GM23338 (cell line): Measurements from ENCODE around the gene DLX3. TPM values are rescaled to one million over a fixed set of nuclear protein-coding genes. Genes with fewer than 3 reads are reported as not detected.

Experiments used
- ATAC-seq: fragments of 200-7000 bp; cut with Tn5 transposase; 3 replicates; pipeline ENCODE4 v1.9.1; 2020
- DNase-seq: peaks from one replicate; pipeline ENCODE4 v3.0.0-alpha.2; 2015; ENCODE audit warnings: low spot score
- H2AFZ ChIP-seq: fragments of 200-600 bp; sonication (generic); 2 replicates; pipeline ENCODE4 v1.8.0; 2016; ENCODE audit warnings: antibody characterized with exemption, mild to moderate bottlenecking, moderate library complexity
- H3F3A ChIP-seq: fragments of 200-600 bp; sonication (generic); replicated peaks from 2 replicates; pipeline ENCODE4 v1.8.0; 2017; ENCODE audit warnings: antibody characterized with exemption, mixed run types, low read depth
- H3K27ac ChIP-seq: fragments of 200-600 bp; sonication (generic); 2 replicates; pipeline ENCODE4 v1.6.1; 2016; ENCODE audit warnings: low read depth
- H3K27me3 ChIP-seq: fragments of 200-600 bp; sonication (generic); 2 replicates; pipeline ENCODE4 v1.8.0; 2016; ENCODE audit warnings: mild to moderate bottlenecking, mixed run types, moderate library complexity; ENCODE audit not compliant: insufficient read depth
- H3K36me3 ChIP-seq: fragments of 200-600 bp; sonication (generic); 2 replicates; pipeline ENCODE4 v1.8.0; 2016; ENCODE audit warnings: mild to moderate bottlenecking; ENCODE audit not compliant: insufficient read depth
- H3K4me1 ChIP-seq: fragments of 200-600 bp; sonication (generic); 2 replicates; pipeline ENCODE4 v1.8.0; 2016; ENCODE audit warnings: mild to moderate bottlenecking, moderate library complexity; ENCODE audit not compliant: insufficient read depth
- H3K4me2 ChIP-seq: fragments of 200-600 bp; sonication (generic); 2 replicates; pipeline ENCODE4 v1.7.1; 2017; ENCODE audit warnings: mixed run types
- H3K4me3 ChIP-seq: fragments of 200-600 bp; sonication (generic); 2 replicates; pipeline ENCODE4 v1.6.1; 2016; ENCODE audit warnings: mixed run types
- H3K79me2 ChIP-seq: fragments of 200-600 bp; sonication (generic); replicated peaks from 2 replicates; pipeline ENCODE4 v1.8.0; 2017; ENCODE audit warnings: mild to moderate bottlenecking; ENCODE audit not compliant: insufficient read depth
- H3K9me2 ChIP-seq: fragments of 200-600 bp; sonication (generic); 2 replicates; pipeline ENCODE4 v1.8.0; 2017; ENCODE audit not compliant: insufficient read depth
- H4K20me1 ChIP-seq: fragments of 200-600 bp; sonication (generic); replicated peaks from 2 replicates; pipeline ENCODE4 v1.8.0; 2017; ENCODE audit warnings: mild to moderate bottlenecking; ENCODE audit not compliant: insufficient read depth
- H3K27ac Mint-ChIP-seq: 2 replicates; pipeline ENCODE4 v1.8.0; 2020; ENCODE audit warnings: inconsistent platforms, mild to moderate bottlenecking, moderate library complexity, mixed read lengths
- H3K27me3 Mint-ChIP-seq: 3 replicates; pipeline ENCODE4 v1.8.0; 2022; ENCODE audit warnings: low read depth, mild to moderate bottlenecking, moderate library complexity, mixed read lengths, inconsistent platforms; ENCODE audit not compliant: insufficient read depth, poor library complexity
- H3K36me3 Mint-ChIP-seq: 3 replicates; pipeline ENCODE4 v1.8.0; 2021; ENCODE audit warnings: low read depth, mild to moderate bottlenecking, inconsistent platforms, moderate library complexity, mixed read lengths
- H3K4me1 Mint-ChIP-seq: 3 replicates; pipeline ENCODE4 v1.8.0; 2020; ENCODE audit warnings: mild to moderate bottlenecking, inconsistent platforms, mixed read lengths
- H3K4me3 Mint-ChIP-seq: 3 replicates; pipeline ENCODE4 v1.8.0; 2021; ENCODE audit warnings: moderate library complexity, mild to moderate bottlenecking, inconsistent platforms, mixed read lengths
- H3K9me3 Mint-ChIP-seq: 3 replicates; pipeline ENCODE4 v1.8.0; 2020; ENCODE audit warnings: moderate library complexity, mild to moderate bottlenecking, inconsistent platforms, mixed read lengths
- CREB1 ChIP-seq: fragments of 250-450 bp; sonication (Bioruptor Pico); IDR thresholded peaks from 2 replicates; pipeline ENCODE4 v1.5.0; 2020; ENCODE audit warnings: low read depth, mild to moderate bottlenecking, moderate library complexity
- CTCF ChIP-seq, 2 experiments: fragments of 200-600 bp in 1 of 2; sonication (generic) in 1 of 2; conservative IDR thresholded peaks; 2 replicates each; pipeline versions ENCODE4 v1.5.1 to v1.6.1; 2016 to 2017; ENCODE audit warnings: antibody characterized with exemption in 2 of 2, low read depth in 2 of 2, mild to moderate bottlenecking in 2 of 2, moderate library complexity in 1 of 2
- EZH2 ChIP-seq: fragments of 200-600 bp; sonication (generic); IDR thresholded peaks from one replicate; pipeline ENCODE4 v1.8.0; 2017; ENCODE audit warnings: antibody characterized with exemption, mild to moderate bottlenecking, low read depth; ENCODE audit not compliant: unreplicated experiment
- EZH2phosphoT487 ChIP-seq: fragments of 200-600 bp; sonication (generic); IDR thresholded peaks from one replicate; pipeline ENCODE4 v1.8.1; 2018; ENCODE audit warnings: antibody characterized with exemption; ENCODE audit not compliant: unreplicated experiment
- JUNB ChIP-seq: IDR thresholded peaks from one replicate; pipeline ENCODE4 v1.6.1; 2016; ENCODE audit warnings: antibody characterized with exemption; ENCODE audit not compliant: unreplicated experiment
- NANOG ChIP-seq: IDR thresholded peaks from 2 replicates; pipeline ENCODE4 v1.6.1; 2016; ENCODE audit warnings: antibody characterized with exemption, borderline replicate concordance
- POLR2AphosphoS5 ChIP-seq: IDR thresholded peaks from 2 replicates; pipeline ENCODE4 v1.6.1; 2016; ENCODE audit warnings: antibody characterized with exemption, low read depth
- REST ChIP-seq: IDR thresholded peaks from one replicate; pipeline ENCODE4 v1.6.1; 2018; ENCODE audit warnings: antibody characterized with exemption; ENCODE audit not compliant: unreplicated experiment
- STAT1 ChIP-seq: IDR thresholded peaks from one replicate; pipeline ENCODE4 v1.6.1; 2016; ENCODE audit warnings: antibody characterized with exemption; ENCODE audit not compliant: unreplicated experiment
- ZNF114 ChIP-seq: fragments of 250-450 bp; sonication (Bioruptor Pico); IDR thresholded peaks from 2 replicates; pipeline ENCODE4 v1.5.0; 2020; ENCODE audit warnings: mild to moderate bottlenecking, moderate library complexity
- ZNF462 ChIP-seq: fragments of 250-450 bp; sonication (Bioruptor Pico); IDR thresholded peaks from 2 replicates; pipeline ENCODE4 v1.5.0; 2020; ENCODE audit warnings: mild to moderate bottlenecking, moderate library complexity
- polyA plus RNA-seq: library from polyadenylated mRNA; unstranded; fragments of >200 nt; fragmentation: Nextera tagmentation; extraction: Ambion mirVana; gene quantifications from 2 replicates; pipeline ENCODE4 v1.2.1, GENCODE V29; 2016
- total RNA-seq: library from RNA; depleted of rRNA; stranded (reverse); fragments of >200 nt; shearing (Covaris generic); gene quantifications from 2 replicates; pipeline ENCODE4 v1.2.3, GENCODE V29; 2014

DLX3 gene
- total and polyA plus RNA-seq, 2 experiments from 2014 or later, result 0.14 to 0.27 TPM

- Histone ChIP-seq H3K9me2 (no peaks in the 10 kb centered on the region), H3K27ac (no peak overlapping the region), H2AFZ (no peak overlapping the region), H3K4me1 (no peaks in the 10 kb centered on the region), H3F3A (no peaks in the 10 kb centered on the region), H4K20me1 (no peaks in the 10 kb centered on the region), H3K79me2 (no peaks in the 10 kb centered on the region), H3K27me3 (no peaks in the 10 kb centered on the region), H3K4me2 (no peak overlapping the region), H3K36me3 (no peaks in the 10 kb centered on the region), H3K4me3 (no peak overlapping the region)
- TF ChIP-seq NANOG, result no peak
- TF ChIP-seq ZNF114 (CRISPR knock-in tag), result no peak
- no peak for TF ChIP-seq ZNF462 (CRISPR knock-in tag)
- TF ChIP-seq EZH2phosphoT487, result no peak
- no peak for TF ChIP-seq POLR2AphosphoS5
- no peak for TF ChIP-seq CREB1 (CRISPR knock-in tag)
- TF ChIP-seq REST, result no peak
- no peak for TF ChIP-seq STAT1
- TF ChIP-seq CTCF (conservative IDR thresholded peaks at IDR 0.05; ENCODE audit: low read depth in 2 of 2), result no peak
- no peak for TF ChIP-seq JUNB
- TF ChIP-seq EZH2, result no peak
- Mint-ChIP-seq H3K27ac (no peak overlapping the region), H3K36me3 (no peaks in the 10 kb centered on the region; the same call in 2 of the 3 replicates), H3K27me3 (peaks cover 12% of the 10 kb centered on the region), H3K4me3 (no peak overlapping the region), H3K4me1 (peaks cover 12% of the 10 kb centered on the region), H3K9me3 (no peaks in the 10 kb centered on the region)
- no peak for ATAC-seq
- DNase-seq, result no peak
Observed at GRCh38 chr17:50044483-50044882, 49.5 kb upstream of the DLX3 start.
